Body of pancreas (tissue), 4 donors: ENCODE data around the gene MAN1B1. TPM values are rescaled to one million over a fixed set of nuclear protein-coding genes. Genes with fewer than 3 reads are reported as not detected.
A peak's percentile ranks its signal among the peaks of the same experiment; 100 is the strongest.

Experiments used
- ATAC-seq: fragments of 150-250 bp; one replicate; pipeline ENCODE4 v1.9.1; 2016
- DNase-seq, 4 donors: peaks; one replicate each; pipeline ENCODE4 v3.0.0-alpha.2; 2019
- H3K27ac ChIP-seq, 4 donors: fragments of 200-600 bp; sonication (generic); 1 replicate in 3 of 4; 2 replicates in 1 of 4; pipeline versions ENCODE4 v1.5.1 to v1.6.1; 2016 to 2019; ENCODE audit warnings: mild to moderate bottlenecking in 1 of 4, mixed read lengths in 1 of 4, moderate library complexity in 1 of 4
- H3K27me3 ChIP-seq, 2 donors: fragments of 200-600 bp; sonication (generic); one replicate each; pipeline ENCODE4 v1.6.0; 2016; ENCODE audit warnings: mild to moderate bottlenecking in 1 of 2
- H3K36me3 ChIP-seq, 2 donors: fragments of 200-600 bp; sonication (generic); replicated peaks in 1 of 2; 2 replicates each; pipeline ENCODE4 v1.5.1; 2016; ENCODE audit warnings: low read depth in 2 of 2; ENCODE audit not compliant: insufficient read depth in 1 of 2
- H3K4me1 ChIP-seq: fragments of 200-600 bp; sonication (generic); one replicate; pipeline ENCODE4 v1.6.0; 2016
- H3K4me3 ChIP-seq, 2 donors: fragments of 200-600 bp; sonication (generic); 1 replicate in 1 of 2; 2 replicates in 1 of 2; pipeline ENCODE4 v1.5.1; 2016 to 2019
- H3K9me3 ChIP-seq, 3 donors: fragments of 200-600 bp; sonication (generic); 1 replicate in 2 of 3; 2 replicates in 1 of 3; pipeline ENCODE4 v1.5.1; 2016
- POLR2A ChIP-seq, 3 donors: fragments of 450-650 bp; IDR thresholded peaks; one replicate each; pipeline ENCODE4 v1.6.1; 2016; ENCODE audit warnings: antibody characterized with exemption in 3 of 3, mild to moderate bottlenecking in 2 of 3
- whole genome bisulfite sequencing, 2 donors: methylation state at CpG; one replicate each; pipeline ENCODE4 v1.1.5; 2017; 5-methylcytosine and 5-hydroxymethylcytosine counted together
- intact Hi-C: fragments of 100-400 bp; cut with DNase I; formaldehyde crosslinking; loops from one replicate; pipeline ENCODE4 v1.15.1; 2023
- total RNA-seq, 2 donors: library from RNA; depleted of rRNA; stranded (reverse); fragments of >200 nt; gene quantifications; one replicate each; pipeline ENCODE4 v1.1.0, GENCODE V29; 2016
- TF ChIP-seq, protein P1 (sequence below), 7 experiments: fragments of 450-650 bp in 4 of 7; fragments of 200-600 bp in 3 of 7; sonication (generic) in 3 of 7; IDR thresholded peaks; one replicate each; pipeline ENCODE4 v1.5.1; 2016 to 2019; ENCODE audit warnings: antibody characterized with exemption in 7 of 7

The MAN1B1 gene
- total RNA-seq, 2 donors from 2014 or later = 32.6 to 34.2 TPM

DNA sequence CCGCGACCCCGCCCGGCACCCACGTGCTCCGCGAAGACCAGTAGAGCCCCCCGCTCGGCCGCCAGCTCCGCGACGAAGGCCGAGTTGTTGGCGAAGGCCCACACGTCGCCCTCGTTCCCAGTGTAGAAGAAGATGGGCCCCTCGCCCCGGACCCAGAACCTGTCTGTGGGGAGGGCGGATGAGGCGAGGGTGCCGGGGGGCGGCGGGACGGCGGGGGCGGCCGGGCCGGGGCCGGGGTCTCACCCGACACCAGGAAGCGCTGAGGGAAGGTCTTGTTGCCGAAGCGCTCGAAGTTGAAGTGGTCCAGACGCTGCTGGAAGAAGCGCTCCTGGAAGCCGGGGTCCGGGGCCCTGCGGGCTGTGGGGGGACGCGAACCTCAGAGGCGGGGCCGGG lies 27.4 kb downstream of the MAN1B1 start:
- peak overlapping the region in 2 of 4 donors; percentile 1 to 34 for H3K27ac ChIP-seq
- intact Hi-C loops = no loop called here

GRCh38 chr9:137114613-137115393 lies 28.0 kb downstream of the MAN1B1 start, which contains the start of gene DPP7:
Gene DPP7 (minus strand): TSS chr9:137114733. CDS start chr9:137114713, 20 bp downstream.
- DNase-seq (peak; percentile 68 to 81 (median 74)), ATAC-seq (peak; percentile 86)
- WGBS, 2 donors = 0 to 2% methylated on average over 10 to 53 of the region's 70 CpGs
- H3K4me1 ChIP-seq = peaks cover 17% of the 10 kb centered on the region
- no peaks in the 10 kb centered on the region for H3K9me3 ChIP-seq
- H3K36me3 ChIP-seq = no peaks in the 10 kb centered on the region
- H3K4me3 ChIP-seq = peak within 1 kb of the TSS; percentile 51 to 55
- peak within 1 kb of the TSS in 2 of 4 donors; percentile 1 to 34 for H3K27ac ChIP-seq
- TF ChIP-seq POLR2A (IDR thresholded peaks at IDR 0.05) = peak in 2 of 3 donors; percentile 22 to 40
- TF ChIP-seq, protein P1, sequence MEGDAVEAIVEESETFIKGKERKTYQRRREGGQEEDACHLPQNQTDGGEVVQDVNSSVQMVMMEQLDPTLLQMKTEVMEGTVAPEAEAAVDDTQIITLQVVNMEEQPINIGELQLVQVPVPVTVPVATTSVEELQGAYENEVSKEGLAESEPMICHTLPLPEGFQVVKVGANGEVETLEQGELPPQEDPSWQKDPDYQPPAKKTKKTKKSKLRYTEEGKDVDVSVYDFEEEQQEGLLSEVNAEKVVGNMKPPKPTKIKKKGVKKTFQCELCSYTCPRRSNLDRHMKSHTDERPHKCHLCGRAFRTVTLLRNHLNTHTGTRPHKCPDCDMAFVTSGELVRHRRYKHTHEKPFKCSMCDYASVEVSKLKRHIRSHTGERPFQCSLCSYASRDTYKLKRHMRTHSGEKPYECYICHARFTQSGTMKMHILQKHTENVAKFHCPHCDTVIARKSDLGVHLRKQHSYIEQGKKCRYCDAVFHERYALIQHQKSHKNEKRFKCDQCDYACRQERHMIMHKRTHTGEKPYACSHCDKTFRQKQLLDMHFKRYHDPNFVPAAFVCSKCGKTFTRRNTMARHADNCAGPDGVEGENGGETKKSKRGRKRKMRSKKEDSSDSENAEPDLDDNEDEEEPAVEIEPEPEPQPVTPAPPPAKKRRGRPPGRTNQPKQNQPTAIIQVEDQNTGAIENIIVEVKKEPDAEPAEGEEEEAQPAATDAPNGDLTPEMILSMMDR (IDR thresholded peaks at IDR 0.05) = no peak
- intact Hi-C loops = loop anchor here (5.0 kb wide), 1 partner anchor 117 kb away; the partner anchor contains the start of gene SLC34A3
- no peaks in the 10 kb centered on the region for H3K27me3 ChIP-seq

More for the DNA sequence above, 27.4 kb downstream of the MAN1B1 start:
- Histone ChIP-seq H3K9me3 (no peaks in the 10 kb centered on the region), H3K36me3 (no peaks in the 10 kb centered on the region), H3K4me3 (peak overlapping the region; percentile 51 to 55), H3K4me1 (peaks cover 17% of the 10 kb centered on the region), H3K27me3 (no peaks in the 10 kb centered on the region)
- DNase-seq (no peak), ATAC-seq (peak; percentile 31)
- TF ChIP-seq, protein P1 (IDR thresholded peaks at IDR 0.05) = no peak
- TF ChIP-seq POLR2A (IDR thresholded peaks at IDR 0.05) = no peak
- WGBS, 2 donors = 0 to 1% methylated on average over 8 to 22 of the region's 45 CpGs

DNA sequence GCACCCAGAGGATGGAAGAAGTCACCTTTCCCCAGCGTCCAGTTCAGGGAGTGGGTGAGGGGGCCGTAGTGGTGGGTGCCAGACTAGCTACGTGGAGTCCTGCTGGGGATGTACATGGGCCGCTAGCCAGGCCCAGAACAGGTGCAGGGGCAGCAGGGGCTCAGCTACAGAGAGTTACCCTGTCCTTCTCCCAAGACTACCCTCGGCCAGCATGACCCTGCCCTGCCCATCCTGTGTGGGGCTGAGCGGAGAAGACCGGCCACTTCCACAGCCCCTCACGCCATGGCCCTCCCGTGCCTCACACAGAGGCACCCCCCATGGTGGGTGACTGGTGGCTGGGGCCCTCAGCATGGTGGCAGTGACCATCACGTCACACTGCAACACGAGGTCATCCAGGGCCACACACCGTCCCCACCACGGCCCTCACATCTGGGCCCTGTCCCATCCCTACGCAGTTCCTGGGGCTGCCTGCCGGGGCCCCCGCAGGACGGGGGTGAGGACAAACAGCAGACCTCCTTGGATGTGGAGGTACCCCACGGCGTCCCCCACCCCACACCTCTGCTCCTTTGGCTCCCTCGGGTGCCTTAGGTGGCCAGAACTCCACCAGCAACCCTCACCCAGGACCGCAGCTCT lies 28.7 kb downstream of the MAN1B1 start:
- intact Hi-C loops = loop anchor here (5.0 kb wide), 1 partner anchor 117 kb away; the partner anchor contains the start of gene SLC34A3
- no peak overlapping the region for H3K27ac ChIP-seq
- WGBS, 2 donors = 49 to 54% methylated on average over 5 to 21 of the region's 21 CpGs
- TF ChIP-seq, protein P1 (IDR thresholded peaks at IDR 0.05) = no peak
- no peak for TF ChIP-seq POLR2A (IDR thresholded peaks at IDR 0.05)
- no peak overlapping the region for H3K4me3 ChIP-seq
- H3K36me3 ChIP-seq = no peaks in the 10 kb centered on the region
- H3K4me1 ChIP-seq = peaks cover 17% of the 10 kb centered on the region
- no peaks in the 10 kb centered on the region for H3K9me3 ChIP-seq
- ATAC-seq = no peak
- no peaks in the 10 kb centered on the region for H3K27me3 ChIP-seq
- no peak for DNase-seq

- Histone ChIP-seq H3K27me3 (no peaks in the 10 kb centered on the region), H3K4me1 (peaks cover 17% of the 10 kb centered on the region), H3K36me3 (no peaks in the 10 kb centered on the region), H3K4me3 (no peak overlapping the region), H3K9me3 (no peaks in the 10 kb centered on the region), H3K27ac (no peak overlapping the region)
- ATAC-seq (no peak), DNase-seq (no peak)
- WGBS, 2 donors = 42 to 100% methylated on average over 1 to 6 of the region's 6 CpGs
- intact Hi-C loops = loop anchor here (5.0 kb wide), 1 partner anchor 116 kb away; the partner anchor contains the start of gene SLC34A3
- TF ChIP-seq, protein P1 (IDR thresholded peaks at IDR 0.05) = no peak
- no peak for TF ChIP-seq POLR2A (IDR thresholded peaks at IDR 0.05)
Measured at GRCh38 chr9:137116027-137116507, 29.3 kb downstream of the MAN1B1 start.
